GM08714 (cell line): Measurements from ENCODE around the gene MED13L.
"Not testable (repeated sequence)": the region's sequence is repeated elsewhere in the genome, so short reads cannot be mapped to it uniquely, and the experiment has no call there.

Experiments
- H3K4me3 ChIP-seq: fragments of 200-500 bp; sonication (Bioruptor generic); 2 replicates; pipeline ENCODE4 v1.5.1; 2014; ENCODE audit warnings: mild to moderate bottlenecking, low read length, inconsistent platforms
- ZNF274 ChIP-seq: IDR thresholded peaks from 2 replicates; pipeline ENCODE4 v1.6.1; 2012; ENCODE audit warnings: mild to moderate bottlenecking, low read depth, low read length

The MED13L gene

GRCh38 chr12:116259800-116260577 is 17.5 kb downstream of the MED13L start:
- H3K4me3 ChIP-seq, result no peak overlapping the region
- no peak for TF ChIP-seq ZNF274

GRCh38 chr12:116257826-116258225 is 19.7 kb downstream of the MED13L start:
- H3K4me3 ChIP-seq, result no peak overlapping the region
- no peak for TF ChIP-seq ZNF274

GRCh38 chr12:116257215-116257614 is 20.3 kb downstream of the MED13L start:
- TF ChIP-seq ZNF274, result no peak
- H3K4me3 ChIP-seq, result no peak overlapping the region

- no peak for TF ChIP-seq ZNF274
- no peak overlapping the region for H3K4me3 ChIP-seq
Observed at GRCh38 chr12:116249938-116250337, 27.6 kb downstream of the MED13L start.

- no peak for TF ChIP-seq ZNF274
- no peak overlapping the region for H3K4me3 ChIP-seq
Observed at GRCh38 chr12:116248930-116249329, 28.6 kb downstream of the MED13L start.

GRCh38 chr12:116248433-116248832 is 29.1 kb downstream of the MED13L start:
- no peak overlapping the region for H3K4me3 ChIP-seq
- no peak for TF ChIP-seq ZNF274

GRCh38 chr12:116247377-116247776 is 30.1 kb downstream of the MED13L start:
- H3K4me3 ChIP-seq, result no peak overlapping the region
- TF ChIP-seq ZNF274, result no peak

- TF ChIP-seq ZNF274, result no peak
- no peak overlapping the region for H3K4me3 ChIP-seq
Observed at GRCh38 chr12:116246490-116247179, 30.9 kb downstream of the MED13L start.

GRCh38 chr12:116245189-116245588 is 32.3 kb downstream of the MED13L start:
- no peak overlapping the region for H3K4me3 ChIP-seq
- no peak for TF ChIP-seq ZNF274

- no peak overlapping the region for H3K4me3 ChIP-seq
- no peak for TF ChIP-seq ZNF274
Observed at GRCh38 chr12:116244474-116245090, 32.9 kb downstream of the MED13L start.

- H3K4me3 ChIP-seq, result no peak overlapping the region
- no peak for TF ChIP-seq ZNF274
Observed at GRCh38 chr12:116244001-116244400, 33.5 kb downstream of the MED13L start.

GRCh38 chr12:116242740-116243139 is 34.8 kb downstream of the MED13L start:
- no peak for TF ChIP-seq ZNF274
- H3K4me3 ChIP-seq, result no peak overlapping the region

GRCh38 chr12:116241157-116241759 is 36.2 kb downstream of the MED13L start:
- TF ChIP-seq ZNF274, result no peak
- no peak overlapping the region for H3K4me3 ChIP-seq

GRCh38 chr12:116238570-116239119 is 38.8 kb downstream of the MED13L start:
- not testable (repeated sequence) for H3K4me3 ChIP-seq
